K562 (cell line): ENCODE results near the gene AMPD1. TPM values are rescaled to one million over a fixed set of nuclear protein-coding genes. Genes with fewer than 3 reads are reported as not detected.

Experiments used
- ATAC-seq: fragments of 200-7000 bp; cut with Tn5 transposase; 3 replicates; pipeline ENCODE4 v1.9.1; 2020; ENCODE audit warnings: moderate library complexity
- BruUV-seq: library from RNA; stranded (reverse); fragments of 400-500 nt; replicated peaks from 2 replicates; lab custom pipeline; 2021; lab: Mats Ljungman, UMichigan
- CTCF ChIA-PET: fragments of 300-600 bp; formaldehyde crosslinking; extraction: SDS; loops from one replicate; lab custom pipeline; 2021; ENCODE audit warnings: low intra/inter-chr PET ratio; lab: Yijun Ruan, JAX
- POLR2A ChIA-PET: fragments of 300-600, 350-650 bp; sonication (Branson Sonifier 250); formaldehyde crosslinking; extraction: SDS; loops from one replicate; lab custom pipeline; 2021; ENCODE audit warnings: antibody characterized with exemption, inconsistent platforms; lab: Yijun Ruan, JAX
- DNase-seq, 4 experiments: peaks; one replicate each; pipeline versions ENCODE4 v3.0.0 to v3.0.0-alpha.2; 2011 to 2018; ENCODE audit warnings: low spot score in 3 of 4, mixed read lengths in 3 of 4; ENCODE audit errors: extremely low read depth in 1 of 4
- FAIRE-seq: peaks from 2 replicates; lab custom pipeline; 2011; peaks lifted over from hg19 to GRCh38; lab: Jason Lieb, UNC
- H2AFZ ChIP-seq: 2 replicates; pipeline ENCODE4 v1.6.0; 2011; ENCODE audit warnings: low read depth, low read length, control low read depth, inconsistent platforms
- H3K27ac ChIP-seq: fragments of 200-600 bp; 3 replicates; pipeline ENCODE4 v1.8.0; 2011; ENCODE audit warnings: low read depth, mild to moderate bottlenecking, control low read depth, inconsistent platforms, low read length, moderate library complexity, mixed read lengths; ENCODE audit errors: extremely low read depth
- H3K27me3 ChIP-seq, 2 experiments: fragments of 300-600 bp in 1 of 2; 2 replicates in 1 of 2; 3 replicates in 1 of 2; pipeline versions ENCODE4 v1.6.0 to v1.8.0; 2011; ENCODE audit warnings: inconsistent platforms in 2 of 2, low read length in 2 of 2, mild to moderate bottlenecking in 1 of 2, mixed read lengths in 1 of 2, moderate library complexity in 1 of 2; ENCODE audit not compliant: control insufficient read depth in 2 of 2, insufficient read depth in 2 of 2
- H3K36me3 ChIP-seq: fragments of 300-600 bp; 3 replicates; pipeline ENCODE4 v1.8.0; 2011; ENCODE audit warnings: mild to moderate bottlenecking, low read length, inconsistent platforms; ENCODE audit not compliant: control insufficient read depth, insufficient read depth
- H3K4me1 ChIP-seq, 2 experiments: fragments of 200-600 bp in 1 of 2; replicated peaks in 1 of 2; 2 replicates in 1 of 2; 3 replicates in 1 of 2; pipeline versions ENCODE4 v1.5.1 to v1.8.0; 2011; ENCODE audit warnings: inconsistent platforms in 2 of 2, low read length in 2 of 2, mild to moderate bottlenecking in 1 of 2, mixed read lengths in 1 of 2, moderate library complexity in 1 of 2; ENCODE audit not compliant: control insufficient read depth in 2 of 2, insufficient read depth in 2 of 2
- H3K4me2 ChIP-seq: 2 replicates; pipeline ENCODE4 v1.6.1; 2011; ENCODE audit warnings: low read length, control low read depth, inconsistent platforms, mixed read lengths; ENCODE audit not compliant: insufficient read depth
- H3K4me3 ChIP-seq: fragments of 200-600 bp; sonication (generic), shearing (Covaris generic); 2 replicates; pipeline ENCODE4 v1.5.1; 2016; ENCODE audit warnings: control low read depth, inconsistent platforms
- H3K79me2 ChIP-seq: fragments of 200-600 bp; 3 replicates; pipeline ENCODE4 v1.8.0; 2011; ENCODE audit warnings: low read length, inconsistent platforms; ENCODE audit not compliant: control insufficient read depth, insufficient read depth
- H3K9ac ChIP-seq, 2 experiments: 2 replicates each; pipeline versions ENCODE4 v1.6.0 to v1.6.1; 2011; ENCODE audit warnings: low read depth in 2 of 2, low read length in 2 of 2, control low read depth in 1 of 2, inconsistent platforms in 1 of 2, mild to moderate bottlenecking in 1 of 2, mixed read lengths in 1 of 2; ENCODE audit not compliant: insufficient read depth in 1 of 2
- H3K9me1 ChIP-seq: one replicate; pipeline ENCODE4 v1.6.0; 2011; ENCODE audit warnings: inconsistent platforms, mild to moderate bottlenecking, low read length, moderate library complexity; ENCODE audit not compliant: control insufficient read depth, insufficient read depth
- H3K9me3 ChIP-seq: replicated peaks from 2 replicates; pipeline ENCODE4 v1.5.1; 2011; ENCODE audit warnings: low read depth, low read length, inconsistent platforms; ENCODE audit not compliant: control insufficient read depth, insufficient read depth
- H4K20me1 ChIP-seq: replicated peaks from 2 replicates; pipeline ENCODE4 v1.6.1; 2011; ENCODE audit warnings: low read length, inconsistent platforms, mixed read lengths; ENCODE audit not compliant: control insufficient read depth, insufficient read depth
- HMBOX1 ChIP-seq: sonication (generic); IDR thresholded peaks from 2 replicates; pipeline ENCODE4 v1.6.1; 2016
- ILF3 ChIP-seq: fragments of 450-650 bp; IDR thresholded peaks from 2 replicates; pipeline ENCODE4 v1.6.1; 2018; ENCODE audit warnings: antibody characterized with exemption, mild to moderate bottlenecking, moderate library complexity, borderline replicate concordance
- POLR2G ChIP-seq: fragments of 200-400 bp; formaldehyde crosslinking; IDR thresholded peaks from 2 replicates; pipeline ENCODE4 v1.6.1; 2017; ENCODE audit warnings: low read depth, mild to moderate bottlenecking, antibody characterized with exemption, low read length, moderate library complexity
- SNAPC5 ChIP-seq: fragments of 250-450 bp; sonication (Bioruptor Pico); IDR thresholded peaks from 2 replicates; pipeline ENCODE4 v1.8.0; 2021; ENCODE audit warnings: moderate library complexity, mild to moderate bottlenecking, inconsistent platforms
- SNRNP70 ChIP-seq: fragments of 200-400 bp; formaldehyde crosslinking; optimal IDR thresholded peaks from 2 replicates; pipeline ENCODE3; 2017; ENCODE audit warnings: low read depth, low read length
- STAT5B ChIP-seq: fragments of 250-450 bp; sonication (Bioruptor Pico); IDR thresholded peaks from 2 replicates; pipeline ENCODE4 v1.8.0; 2021; ENCODE audit warnings: mild to moderate bottlenecking, inconsistent platforms
- ZBTB17 ChIP-seq: fragments of 450-650 bp; formaldehyde crosslinking; IDR thresholded peaks from 2 replicates; pipeline ENCODE4 v1.4.0; 2020; ENCODE audit warnings: mild to moderate bottlenecking
- ZZZ3 ChIP-seq: fragments of 450-650 bp; IDR thresholded peaks from 2 replicates; pipeline ENCODE4 v1.6.1; 2016; ENCODE audit warnings: antibody characterized with exemption, mild to moderate bottlenecking, moderate library complexity
- WGBS: fragments of 100-300 bp; shearing (Covaris generic); methylation state at CpG from one replicate; pipeline ENCODE4 v1.1.6; 2016; ENCODE audit warnings: low coverage, mixed read lengths; ENCODE audit not compliant: insufficient coverage; ENCODE audit errors: missing lambda C conversion rate; 5-methylcytosine and 5-hydroxymethylcytosine counted together
- in situ Hi-C: fragments of 300-500 bp; cut with MboI; formaldehyde crosslinking; loops from 4 replicates; pipeline ENCODE4 v1.15.0; 2018; ENCODE audit warnings: inconsistent platforms, mixed read lengths
- intact Hi-C: fragments of 100-400 bp; cut with micrococcal nuclease; formaldehyde crosslinking; loops from 2 replicates; pipeline ENCODE4 v1.14.2; 2022
- polyA plus RNA-seq, 8 experiments: library from polyadenylated mRNA; depleted of rRNA in 4 of 8; stranded (reverse) in 5 of 8; unstranded in 3 of 8; fragments of >200 nt; fragmentation: Nextera tagmentation in 2 of 8; fragmentation: Illumina TruSeq in 1 of 8; extraction: Ambion mirVana in 2 of 8; extraction: Trizol in 1 of 8; gene quantifications; 2 replicates each; pipeline versions ENCODE4 v1.2.1 to v1.2.3, GENCODE V29; 2011 to 2014; ENCODE audit warnings: inconsistent platforms in 1 of 8, missing spikeins in 1 of 8
- total RNA-seq, 7 experiments: library from RNA; depleted of rRNA in 6 of 7; stranded (reverse); fragments of >200 nt in 6 of 7; fragmentation: Illumina TruSeq in 2 of 7; extraction: Trizol in 2 of 7; gene quantifications; 2 replicates each; pipeline versions ENCODE4 v1.2.1 to v1.2.3, GENCODE V29; 2011 to 2021; ENCODE audit warnings: low replicate concordance in 1 of 7

Gene AMPD1
- total and polyA plus RNA-seq, 9 of the 15 experiments (the other 6 are each of a cell fraction or from before 2014, with no cell fraction given) = 0.04 to 0.17 TPM; not detected in 7

GRCh38 chr1:114735479-114735878, 40.1 kb upstream of the AMPD1 start:
- H3K4me3 ChIP-seq = no peak overlapping the region
- no peak overlapping the region for H2AFZ ChIP-seq
- H3K9me1 ChIP-seq = no peaks in the 10 kb centered on the region
- 93% methylated on average over 1 of the region's 1 CpG for WGBS
- H3K27ac ChIP-seq = no peak overlapping the region
- ATAC-seq = no peak
- no peak overlapping the region for H3K4me2 ChIP-seq
- H3K27me3 ChIP-seq = no peaks in the 10 kb centered on the region
- peaks cover 39% of the 10 kb centered on the region for H3K79me2 ChIP-seq
- TF ChIP-seq ZZZ3 (no peak), SNAPC5 (no peak), HMBOX1 (no peak), ZBTB17 (CRISPR knock-in tag) (no peak), STAT5B (CRISPR knock-in tag) (no peak), SNRNP70 (no peak), POLR2G (no peak), ILF3 (0 out of 2 replicates have a peak, but pooled peaks have one; percentile 16)
- peaks cover 97% of the 10 kb centered on the region for H3K36me3 ChIP-seq
- ChIA-PET CTCF (no interaction called here), POLR2A (interaction anchor here (1.2 kb wide), 1 partner anchor 9 kb away, joined by 3 read pairs; no protein-coding TSS in a partner anchor)
- H4K20me1 ChIP-seq = no peaks in the 10 kb centered on the region
- in situ Hi-C loops = no loop called here
- H3K9me3 ChIP-seq = no peaks in the 10 kb centered on the region
- no peak overlapping the region for H3K9ac ChIP-seq
- no TSS peak for BruUV-seq
- intact Hi-C loops = loop anchor here (2.0 kb wide), 1 partner anchor 19 kb away; the partner anchor contains the start of gene NRAS
- H3K4me1 ChIP-seq = no peaks in the 10 kb centered on the region
- FAIRE-seq = peak; percentile 15
- DNase-seq = no peak
